Ovary (tissue), 9 donors: ENCODE measurements around the gene LTF. TPM values are rescaled to one million over a fixed set of nuclear protein-coding genes. Genes with fewer than 3 reads are reported as not detected.

Source experiments
- DNase-seq, 5 donors: peaks; one replicate each; pipeline ENCODE4 v3.0.0-alpha.2; 2019 to 2020
- H3K27ac ChIP-seq, 2 donors: fragments of 200-600 bp; one replicate each; pipeline versions ENCODE4 v1.5.1 to v1.8.0; 2019 to 2022
- H3K27me3 ChIP-seq: fragments of 200-600 bp; one replicate; pipeline ENCODE4 v1.8.0; 2022
- H3K36me3 ChIP-seq: fragments of 200-600 bp; sonication (generic); one replicate; pipeline ENCODE4 v1.5.1; 2019
- H3K4me1 ChIP-seq: one replicate; pipeline ENCODE4 v1.8.1; 2013; ENCODE audit warnings: mild to moderate bottlenecking, moderate library complexity; ENCODE audit not compliant: insufficient read depth
- H3K4me3 ChIP-seq: fragments of 200-600 bp; sonication (generic); one replicate; pipeline ENCODE4 v1.5.1; 2017
- H3K9me3 ChIP-seq, 2 donors: fragments of 200-600 bp in 1 of 2; sonication (generic) in 1 of 2; one replicate each; pipeline versions ENCODE4 v1.5.1 to v1.8.1; 2013 to 2019; ENCODE audit warnings: mild to moderate bottlenecking in 1 of 2, moderate library complexity in 1 of 2
- EP300 ChIP-seq: sonication (generic); formaldehyde crosslinking; IDR thresholded peaks from one replicate; pipeline ENCODE4 v1.6.1; 2017; ENCODE audit warnings: antibody characterized with exemption
- POLR2A ChIP-seq: fragments of 450-650 bp; IDR thresholded peaks from one replicate; pipeline ENCODE4 v1.6.1; 2017; ENCODE audit warnings: antibody characterized with exemption, mild to moderate bottlenecking, moderate library complexity
- WGBS, 3 donors: extraction: QIAGEN DNeasy Blood & Tissue Kit in 1 of 3; methylation state at CpG; one replicate each; pipeline versions ENCODE4 v1.1.5 to v1.1.7; 2013 to 2017; 5-methylcytosine and 5-hydroxymethylcytosine counted together
- intact Hi-C, 4 donors: fragments of 100-400 bp; cut with DNase I; formaldehyde crosslinking; loops; one replicate each; pipeline versions ENCODE4 v1.11.0 to v1.15.1; 2022 to 2023
- polyA plus RNA-seq, 2 donors: library from polyadenylated mRNA; stranded (reverse); fragments of 200-250 nt in 1 of 2; fragments of 350-450 nt in 1 of 2; fragmentation: Illumina TruSeq in 1 of 2; extraction: RNeasy Lipid Tissue Mini Kit (QIAGEN cat#74804) in 1 of 2; gene quantifications; one replicate each; pipeline ENCODE4 v1.2.3, GENCODE V29; 2013 to 2014
- total RNA-seq, 7 donors: library from RNA; depleted of rRNA in 2 of 7; stranded (reverse); fragments of >200 nt in 2 of 7; fragmentation: NEBNext Ultra II Directional in 3 of 7; extraction: Animal tissue kit (Norgen Biotek cat#: 25700) in 3 of 7; gene quantifications; one replicate each; pipeline versions ENCODE4 v1.1.0 to v1.2.4, GENCODE V29; 2016 to 2023
- TF ChIP-seq, protein P1 (sequence below), 3 donors: fragments of 450-650 bp in 2 of 3; fragments of 200-600 bp in 1 of 3; IDR thresholded peaks; one replicate each; pipeline versions ENCODE4 v1.5.1 to v1.8.0; 2016 to 2022; ENCODE audit warnings: antibody characterized with exemption in 3 of 3, mild to moderate bottlenecking in 1 of 3
- donor health status: DM: no; HTN: no; CAD: no; lungs with moderate emphysema.
- donor health status: DM: no; HTN: no; CAD: no.
- donor health status: Bipolar disorder and iron deficiency.
- donor health status: DM: yes; HTN: yes; CAD: no.
- donor health status: DM: no; HTN: no; CAD: no.
- donor health status: DM: yes; HTN: yes; CAD: no.

The LTF gene
- total and polyA plus RNA-seq, 9 donors: 0.56 to 23.7 (median 1.2) TPM

DNA sequence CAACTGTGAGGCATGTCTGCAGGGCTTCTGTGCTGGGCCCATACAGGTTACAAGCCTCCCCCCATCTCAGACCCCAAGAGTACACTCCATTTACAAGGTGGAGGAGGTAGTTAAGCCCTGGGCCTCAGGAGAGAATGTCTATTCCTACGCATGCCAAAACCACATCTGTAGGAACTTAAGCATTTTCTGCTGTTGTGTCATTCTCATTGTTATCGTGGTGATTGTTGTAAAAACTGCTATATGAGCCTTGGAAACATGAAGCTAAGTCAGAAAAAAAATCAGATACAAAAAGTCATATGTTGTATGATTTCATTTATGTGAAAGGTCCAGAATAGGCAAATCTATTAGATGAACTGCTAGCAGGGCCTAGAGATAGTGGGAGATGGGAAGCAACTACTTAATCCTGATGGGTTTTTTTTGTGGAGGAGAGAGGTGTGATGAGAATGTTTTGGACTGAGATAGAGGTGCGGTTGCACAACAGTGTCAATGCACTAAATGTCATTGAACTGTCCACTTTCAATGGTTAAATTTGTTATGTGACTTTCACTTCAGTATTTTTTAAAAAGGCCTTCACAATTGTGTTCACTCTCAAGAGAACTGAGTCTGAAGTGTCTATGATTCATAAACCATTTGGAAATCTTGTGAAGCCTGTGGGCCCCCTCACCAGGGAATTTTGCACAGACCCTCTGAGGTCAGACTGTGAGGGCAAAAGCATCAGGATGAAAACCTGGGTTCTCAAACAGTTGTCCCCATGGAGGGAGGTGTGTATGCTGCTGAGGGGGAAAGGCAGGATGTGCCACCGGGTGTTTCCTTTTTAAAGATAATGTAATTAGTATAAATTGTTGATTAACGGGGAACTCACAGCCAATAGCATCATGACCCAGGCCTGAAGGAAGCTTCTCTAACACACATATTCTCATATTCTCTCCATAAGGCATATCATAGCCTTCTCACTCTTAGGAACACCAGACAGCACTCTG is 36.2 kb upstream of the LTF start:
- no peaks in the 10 kb centered on the region for H3K27me3 ChIP-seq
- H3K27ac ChIP-seq: no peak overlapping the region
- no peak overlapping the region for H3K4me3 ChIP-seq
- H3K4me1 ChIP-seq: no peaks in the 10 kb centered on the region
- H3K9me3 ChIP-seq: no peaks in the 10 kb centered on the region
- DNase-seq: no peak
- WGBS, 3 donors: 61 to 69% (median 64%) methylated on average over 5 of the region's 5 CpGs
- intact Hi-C loops: no loop called here
- H3K36me3 ChIP-seq: no peaks in the 10 kb centered on the region
- TF ChIP-seq EP300: no peak
- TF ChIP-seq, protein P1, sequence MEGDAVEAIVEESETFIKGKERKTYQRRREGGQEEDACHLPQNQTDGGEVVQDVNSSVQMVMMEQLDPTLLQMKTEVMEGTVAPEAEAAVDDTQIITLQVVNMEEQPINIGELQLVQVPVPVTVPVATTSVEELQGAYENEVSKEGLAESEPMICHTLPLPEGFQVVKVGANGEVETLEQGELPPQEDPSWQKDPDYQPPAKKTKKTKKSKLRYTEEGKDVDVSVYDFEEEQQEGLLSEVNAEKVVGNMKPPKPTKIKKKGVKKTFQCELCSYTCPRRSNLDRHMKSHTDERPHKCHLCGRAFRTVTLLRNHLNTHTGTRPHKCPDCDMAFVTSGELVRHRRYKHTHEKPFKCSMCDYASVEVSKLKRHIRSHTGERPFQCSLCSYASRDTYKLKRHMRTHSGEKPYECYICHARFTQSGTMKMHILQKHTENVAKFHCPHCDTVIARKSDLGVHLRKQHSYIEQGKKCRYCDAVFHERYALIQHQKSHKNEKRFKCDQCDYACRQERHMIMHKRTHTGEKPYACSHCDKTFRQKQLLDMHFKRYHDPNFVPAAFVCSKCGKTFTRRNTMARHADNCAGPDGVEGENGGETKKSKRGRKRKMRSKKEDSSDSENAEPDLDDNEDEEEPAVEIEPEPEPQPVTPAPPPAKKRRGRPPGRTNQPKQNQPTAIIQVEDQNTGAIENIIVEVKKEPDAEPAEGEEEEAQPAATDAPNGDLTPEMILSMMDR (IDR thresholded peaks at IDR 0.05): no peak
- TF ChIP-seq POLR2A: no peak

DNA sequence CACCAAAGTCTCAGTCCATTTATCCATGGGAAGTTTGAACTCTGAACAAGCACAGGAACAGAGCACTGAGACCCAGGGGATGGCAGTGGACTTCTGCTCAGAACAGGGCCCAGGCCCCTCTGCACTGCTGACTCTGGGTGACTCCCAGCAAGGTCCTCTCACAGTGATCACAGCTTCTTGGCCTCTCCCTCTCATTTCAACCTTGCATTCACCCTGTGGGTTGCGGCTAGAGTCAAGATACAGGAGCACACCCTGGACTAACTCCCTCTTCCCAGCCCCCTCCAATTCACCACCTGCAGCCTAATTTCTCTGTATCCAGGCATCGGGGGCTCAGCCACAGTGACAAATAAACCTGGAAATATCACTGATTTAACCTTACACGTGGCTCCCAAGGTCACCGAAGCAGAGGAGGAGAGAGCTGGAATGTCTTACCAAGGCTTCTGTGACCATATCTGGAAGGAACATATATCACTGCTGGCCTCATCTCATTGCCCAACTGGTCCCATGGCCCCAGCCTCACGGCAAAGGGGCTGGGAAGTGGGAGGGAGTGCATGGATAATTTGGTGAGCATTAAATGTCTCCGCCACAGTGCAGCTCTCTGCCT is 34.3 kb upstream of the LTF start:
- no peaks in the 10 kb centered on the region for H3K9me3 ChIP-seq
- intact Hi-C loops: no loop called here
- no peak for DNase-seq

DNA sequence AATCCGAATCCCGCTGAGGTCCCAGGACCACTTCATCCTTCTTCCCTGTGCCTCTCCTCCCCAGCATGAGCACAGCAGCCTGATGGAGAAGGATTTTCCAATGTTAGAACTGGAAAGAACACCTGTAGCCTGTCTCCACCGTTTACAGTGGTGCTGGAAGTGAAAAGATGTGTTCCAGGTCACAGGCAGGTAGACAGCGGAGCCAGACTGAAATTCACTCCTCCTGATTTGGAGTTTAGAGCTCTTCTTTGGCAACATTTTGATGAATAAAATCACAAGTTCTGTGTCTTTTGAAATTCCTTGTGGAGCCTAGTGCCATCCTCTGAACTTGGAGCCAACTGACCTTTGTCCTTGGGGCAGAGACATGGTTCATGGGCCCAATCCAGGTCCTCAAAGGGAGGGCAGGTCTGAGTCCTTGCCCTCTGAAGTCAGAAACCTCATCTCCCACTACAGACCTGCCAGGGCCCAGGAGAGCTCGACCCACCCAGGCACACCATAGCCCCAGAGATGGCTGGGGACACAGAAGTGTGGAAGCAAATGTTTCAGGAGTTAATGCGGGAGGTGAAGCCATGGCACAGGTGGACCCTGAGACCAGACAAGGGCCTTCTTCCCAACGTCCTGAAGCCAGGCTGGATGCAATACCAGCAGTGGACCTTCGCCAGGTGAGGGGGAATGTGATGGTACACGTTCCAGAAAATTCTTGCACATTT is 33.0 kb upstream of the LTF start, which contains the start of gene RTP3:
RTP3 (plus strand) TSS at position 421 of the 710 bp plus-strand sequence; CDS start at position 508, 87 bp downstream.
- no peak within 1 kb of the TSS for H3K4me3 ChIP-seq
- 66 to 73% (median 73%) methylated on average over 9 of the region's 9 CpGs for WGBS, 3 donors
- no peak for DNase-seq
- intact Hi-C loops: no loop called here
- H3K27ac ChIP-seq: no peak within 1 kb of the TSS
- no peaks in the 10 kb centered on the region for H3K27me3 ChIP-seq
- TF ChIP-seq, protein P1 (IDR thresholded peaks at IDR 0.05): no peak
- no peak for TF ChIP-seq POLR2A
- no peak for TF ChIP-seq EP300
- H3K36me3 ChIP-seq: no peaks in the 10 kb centered on the region
- no peaks in the 10 kb centered on the region for H3K9me3 ChIP-seq
- H3K4me1 ChIP-seq: no peaks in the 10 kb centered on the region

More for the DNA sequence above, 34.3 kb upstream of the LTF start:
- 34 to 36% (median 34%) methylated on average over 6 of the region's 6 CpGs for WGBS, 3 donors
- no peaks in the 10 kb centered on the region for H3K4me1 ChIP-seq
- H3K27me3 ChIP-seq: no peaks in the 10 kb centered on the region
- no peak overlapping the region for H3K4me3 ChIP-seq
- H3K27ac ChIP-seq: no peak overlapping the region
- TF ChIP-seq, protein P1 (IDR thresholded peaks at IDR 0.05): no peak
- TF ChIP-seq POLR2A (no peak), EP300 (no peak)
- no peaks in the 10 kb centered on the region for H3K36me3 ChIP-seq
